Activated naive CD4-positive, alpha-beta T cell treated with anti-CD3 and anti-CD28 coated beads for 36 hours (primary cell): ENCODE data around the gene PRKCG. TPM values are rescaled to one million over a fixed set of nuclear protein-coding genes. Genes with fewer than 3 reads are reported as not detected.
"Not testable (repeated sequence)": the region's sequence is repeated elsewhere in the genome, so short reads cannot be mapped to it uniquely, and the experiment has no call there.

Experiments used
- CTCF ChIA-PET: fragments of 350-600 bp; sonication (Branson Sonifier 250); formaldehyde crosslinking; loops from one replicate; lab custom pipeline; 2021; ENCODE audit warnings: antibody characterized with exemption; lab: Charles Lee
- DNase-seq: peaks from one replicate; pipeline ENCODE4 v3.0.0-alpha.2; 2020
- H3K27ac Mint-ChIP-seq: one replicate; pipeline ENCODE4 v1.8.0; 2021; ENCODE audit warnings: mild to moderate bottlenecking, mixed read lengths
- H3K27me3 Mint-ChIP-seq: one replicate; pipeline ENCODE4 v1.8.0; 2021; ENCODE audit warnings: low read depth, mixed read lengths
- H3K36me3 Mint-ChIP-seq: one replicate; pipeline ENCODE4 v1.8.0; 2021; ENCODE audit warnings: low read depth, mixed read lengths
- H3K4me1 Mint-ChIP-seq: one replicate; pipeline ENCODE4 v1.8.0; 2021; ENCODE audit warnings: low read depth, mixed read lengths
- H3K4me3 Mint-ChIP-seq: one replicate; pipeline ENCODE4 v1.8.0; 2021; ENCODE audit warnings: mild to moderate bottlenecking, moderate library complexity, mixed read lengths
- H3K9me3 Mint-ChIP-seq: one replicate; pipeline ENCODE4 v1.8.0; 2021; ENCODE audit warnings: mixed read lengths
- intact Hi-C: fragments of 100-400 bp; cut with micrococcal nuclease; formaldehyde crosslinking; loops from one replicate; pipeline ENCODE4 v1.15.1; 2023
- total RNA-seq, 2 experiments: library from RNA; stranded (reverse); gene quantifications; one replicate each; pipeline ENCODE4 v1.2.3, GENCODE V29; 2021

Gene PRKCG
- total RNA-seq, 2 experiments from 2014 or later: not detected

DNA sequence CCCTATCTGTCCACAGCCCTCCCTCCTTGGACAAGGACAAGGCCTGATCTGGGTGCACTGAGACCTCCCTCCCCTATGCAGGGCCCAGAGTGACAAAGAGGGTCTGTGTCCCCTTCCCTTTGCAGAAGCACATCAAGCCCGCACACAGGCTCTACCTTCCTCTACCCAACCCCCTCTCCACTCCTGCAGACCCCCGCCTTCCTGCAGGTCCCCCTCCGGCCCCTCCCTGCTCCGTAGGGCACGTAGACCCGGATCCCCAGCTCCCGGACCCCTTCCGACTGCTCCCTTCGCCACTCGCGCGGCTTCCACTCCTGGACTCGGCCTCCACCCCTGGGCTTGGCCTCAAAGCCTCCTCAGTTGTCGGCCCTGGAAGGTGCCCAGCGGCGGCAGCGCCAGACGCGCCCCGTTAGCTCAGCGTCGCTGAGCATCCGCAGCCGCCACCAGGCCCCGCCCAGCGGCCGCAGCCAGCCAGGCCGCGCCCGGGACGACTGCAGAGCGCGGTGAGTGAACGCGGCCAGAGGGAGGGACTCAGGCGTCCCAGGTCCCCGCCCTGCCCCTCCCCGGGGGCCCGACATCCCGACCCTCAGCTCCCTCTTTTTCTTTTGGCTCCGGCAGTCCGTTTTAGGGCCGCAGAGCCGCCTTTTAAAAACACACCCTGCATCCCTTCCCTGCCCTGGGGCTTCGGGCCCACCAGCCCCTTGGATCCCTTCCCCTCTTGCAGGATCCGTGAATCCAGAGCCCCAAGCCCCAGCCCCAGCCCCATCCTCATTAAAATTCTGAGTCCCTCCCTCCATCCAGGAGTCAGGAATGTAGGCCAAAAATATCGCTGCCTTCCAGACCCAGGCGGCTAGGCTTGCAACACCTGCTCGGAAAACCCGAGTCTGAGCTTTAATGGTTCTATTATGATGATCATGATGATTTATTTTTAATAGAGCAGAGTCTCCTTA lies 15.8 kb upstream of the PRKCG start:
- Mint-ChIP-seq H3K4me3 (peak overlapping the region; percentile 88), H3K27ac (no peak overlapping the region), H3K4me1 (peaks cover 31% of the 10 kb centered on the region), H3K36me3 (no peaks in the 10 kb centered on the region), H3K27me3 (no peaks in the 10 kb centered on the region), H3K9me3 (no peaks in the 10 kb centered on the region)
- intact Hi-C loops: loop anchor here (2.0 to 10.0 kb wide), 8 partner anchors 15 to 671 kb away; partner anchors contain the start of genes LAIR1, NDUFA3, OSCAR and TSEN34
- CTCF ChIA-PET: interaction anchor here (0.6 to 2.6 kb wide), 4 partner anchors 13 to 164 kb away, joined by 3 to 10 read pairs (median 4); partner anchors contain the start of gene PRKCG
- DNase-seq: peak; percentile 56

DNA sequence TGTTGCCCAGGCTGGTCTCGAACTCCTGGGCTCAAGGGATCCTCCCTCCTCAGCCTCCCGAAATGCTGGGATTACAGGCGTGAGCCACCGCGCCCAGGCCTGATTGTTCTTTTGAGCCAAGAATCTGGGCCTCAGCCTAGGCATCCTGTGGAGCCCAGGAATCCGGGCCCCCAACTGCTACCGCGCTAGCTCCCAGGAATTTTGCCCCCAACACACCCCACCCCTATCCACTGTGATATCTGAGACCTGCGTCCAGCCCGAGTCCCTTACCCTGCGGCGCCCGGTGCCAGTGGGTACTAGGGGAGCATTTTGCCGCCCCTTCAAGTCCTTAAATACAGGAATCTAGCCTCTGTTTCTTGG lies 15.2 kb upstream of the PRKCG start:
- Mint-ChIP-seq H3K9me3 (no peaks in the 10 kb centered on the region), H3K4me1 (peaks cover 36% of the 10 kb centered on the region), H3K27ac (peak overlapping the region; percentile 82), H3K36me3 (no peaks in the 10 kb centered on the region), H3K27me3 (no peaks in the 10 kb centered on the region), H3K4me3 (peak overlapping the region; percentile 88)
- no peak for DNase-seq
- CTCF ChIA-PET: interaction anchor here (0.9 to 2.6 kb wide), 3 partner anchors 10 to 163 kb away, joined by 3 to 10 read pairs (median 4); partner anchors contain the start of gene PRKCG
- intact Hi-C loops: loop anchor here (1.0 to 10.0 kb wide), 10 partner anchors 14 to 672 kb away; partner anchors contain the start of genes CNOT3, LAIR1, NDUFA3 and OSCAR

DNA sequence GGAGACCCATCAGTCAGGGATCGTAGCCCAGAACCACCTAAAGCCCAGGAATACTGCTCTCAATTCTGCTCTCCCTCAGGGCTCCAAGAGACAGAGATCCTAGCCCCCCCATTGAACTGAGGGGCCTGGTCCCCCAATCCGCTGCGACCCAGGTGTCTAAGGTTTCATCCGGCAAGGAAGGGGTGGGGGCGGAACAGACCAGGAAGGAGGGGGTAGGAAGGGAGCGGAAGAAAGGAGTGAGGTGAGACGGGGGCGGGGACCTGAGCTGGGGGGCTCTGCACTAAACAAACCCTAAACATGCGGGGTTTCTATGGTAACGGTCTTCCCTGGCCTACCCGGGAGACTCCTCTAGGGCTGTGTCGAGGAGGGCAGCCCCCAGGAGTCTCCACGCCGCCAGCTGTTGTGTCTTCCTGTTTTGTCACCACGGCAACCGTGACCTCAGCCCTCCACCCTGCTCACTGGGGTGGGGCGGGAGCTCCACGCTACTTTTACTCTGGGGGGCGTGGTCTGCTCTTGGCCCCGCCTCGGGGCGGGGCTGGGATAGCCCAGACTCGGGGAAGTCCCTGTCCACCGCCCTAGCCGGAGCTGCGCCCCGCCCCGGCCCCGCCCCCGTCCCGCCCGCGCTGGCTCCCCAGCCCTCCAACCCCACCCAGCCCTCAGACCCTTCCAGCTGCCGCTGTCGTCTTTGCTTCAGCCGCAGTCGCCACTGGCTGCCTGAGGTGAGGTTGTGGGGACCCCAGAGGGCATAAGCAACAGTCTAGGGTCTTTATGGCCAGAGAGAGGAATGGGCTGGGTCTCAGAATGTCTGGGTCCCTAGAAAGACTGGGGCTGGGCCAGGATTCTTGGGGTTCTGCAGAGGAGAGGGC lies 14.5 kb upstream of the PRKCG start, which contains the start of gene MYADM:
Gene MYADM (plus strand): TSS at position 659 of the 866 bp plus-strand sequence. CDS start 5,647 bp downstream, outside the sequence.
- Mint-ChIP-seq H3K4me1 (peaks cover 36% of the 10 kb centered on the region), H3K4me3 (peak within 1 kb of the TSS; percentile 88), H3K27me3 (no peaks in the 10 kb centered on the region), H3K27ac (peak within 1 kb of the TSS; percentile 82), H3K36me3 (no peaks in the 10 kb centered on the region), H3K9me3 (no peaks in the 10 kb centered on the region)
- DNase-seq: peak; percentile 99
- CTCF ChIA-PET: interaction anchor here (0.6 to 2.6 kb wide), 4 partner anchors 10 to 291 kb away, joined by 3 to 10 read pairs (median 4); partner anchors contain the start of gene PRKCG
- intact Hi-C loops: loop anchor here (1.0 to 10.0 kb wide), 10 partner anchors 13 to 673 kb away; partner anchors contain the start of genes CNOT3, LAIR1, NDUFA3 and OSCAR

DNA sequence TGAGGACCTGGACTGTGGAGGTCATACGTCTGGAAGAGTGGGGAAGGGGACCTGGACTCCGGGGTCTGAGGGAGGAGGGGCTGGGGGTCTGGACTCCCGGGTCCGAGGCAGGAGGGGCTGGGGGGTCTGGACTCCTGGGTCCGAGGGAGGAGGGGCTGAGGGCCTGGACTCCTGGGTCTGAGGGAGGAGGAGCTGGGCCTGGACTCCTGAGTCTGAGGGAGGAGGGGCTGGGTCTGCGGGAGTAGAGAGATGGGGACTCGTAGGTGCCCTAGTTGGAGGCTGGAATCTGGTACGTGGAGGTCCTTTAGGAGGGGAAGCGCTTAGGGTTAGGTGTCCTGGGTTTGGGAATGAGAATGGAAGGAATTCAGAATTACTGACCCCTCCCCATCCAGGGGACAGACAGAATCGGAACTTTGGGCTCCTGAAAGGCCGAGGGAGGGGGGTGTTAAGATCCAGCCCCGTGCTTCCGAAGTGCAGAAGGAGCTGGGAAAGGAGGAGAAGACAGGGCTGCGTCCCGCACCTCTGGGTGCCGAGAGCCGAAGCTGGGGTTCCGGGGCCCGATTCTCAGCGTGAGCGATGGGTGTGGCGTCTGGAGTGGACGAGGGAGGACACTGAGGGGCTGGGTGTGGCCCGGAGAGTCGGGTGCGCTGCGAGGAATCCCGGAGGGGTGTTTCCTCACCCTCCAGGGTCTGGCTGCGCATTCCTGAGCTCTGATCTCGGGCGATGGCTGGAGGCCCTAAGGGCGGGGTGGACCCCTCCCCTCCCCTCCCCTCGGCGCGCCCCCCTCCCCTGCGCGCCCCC lies 13.7 kb upstream of the PRKCG start:
- Mint-ChIP-seq H3K4me1 (peaks cover 42% of the 10 kb centered on the region), H3K9me3 (no peaks in the 10 kb centered on the region), H3K4me3 (peak overlapping the region; percentile 88), H3K36me3 (peaks cover 1% of the 10 kb centered on the region), H3K27me3 (no peaks in the 10 kb centered on the region), H3K27ac (peak overlapping the region; percentile 71)
- DNase-seq: peak; percentile 37
- CTCF ChIA-PET: interaction anchor here (0.5 to 2.6 kb wide), 3 partner anchors 9 to 340 kb away, joined by 4 to 10 read pairs (median 4); partner anchors contain the start of gene PRKCG
- intact Hi-C loops: loop anchor here (5.0 to 10.0 kb wide), 5 partner anchors 234 to 673 kb away; partner anchors contain the start of genes LAIR1, NDUFA3, OSCAR and ZNF665

DNA sequence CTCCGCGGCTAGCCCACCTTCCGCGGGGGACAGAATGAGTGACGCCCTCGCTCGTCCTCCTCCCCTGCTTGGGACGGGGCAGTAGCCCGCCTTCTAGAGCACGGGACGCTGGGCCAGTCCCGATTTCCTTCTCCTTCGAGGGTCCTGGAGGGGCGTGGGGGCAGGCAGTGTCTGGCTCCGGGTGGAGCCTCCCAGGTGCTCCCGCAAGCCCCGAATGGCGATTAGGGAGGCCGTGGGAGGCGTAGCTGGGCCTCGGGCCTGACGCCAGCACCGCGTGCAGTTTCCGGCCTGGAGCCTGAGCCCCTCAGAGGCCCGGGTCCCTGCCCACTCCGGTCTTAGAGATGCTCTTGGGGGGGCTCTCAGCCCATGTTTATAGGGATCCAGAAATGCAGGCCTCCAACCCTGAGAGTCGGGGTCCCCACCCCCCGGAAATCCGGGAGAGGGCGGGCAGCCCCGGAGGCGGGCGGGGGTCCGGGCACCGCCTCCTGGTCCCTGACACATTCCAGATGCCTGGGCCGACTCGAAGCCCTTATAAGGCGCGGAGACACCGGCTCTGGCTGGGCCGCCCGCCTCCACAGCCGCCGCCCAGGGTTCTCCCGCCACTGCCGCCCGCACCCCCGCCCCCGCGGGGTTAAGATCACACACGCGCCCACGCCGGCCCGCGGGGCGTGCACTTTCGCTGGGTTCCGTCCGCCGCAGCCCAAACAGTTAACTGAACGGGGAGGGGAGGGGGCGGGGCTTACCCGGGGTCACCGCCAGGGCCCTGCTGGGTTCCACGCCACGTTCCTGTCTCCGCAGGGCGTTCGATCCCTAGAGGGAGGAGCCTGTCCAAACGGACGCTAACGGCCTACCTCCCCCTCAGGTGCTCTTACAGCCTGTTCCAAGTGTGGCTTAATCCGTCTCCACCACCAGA lies 12.8 kb upstream of the PRKCG start:
- CTCF ChIA-PET: interaction anchor here (0.5 kb wide), 1 partner anchor 339 kb away, joined by 4 read pairs; no protein-coding TSS in a partner anchor
- intact Hi-C loops: loop anchor here (1.0 to 10.0 kb wide), 6 partner anchors 8 to 674 kb away; partner anchors contain the start of genes LAIR1, NDUFA3, OSCAR and ZNF665
- Mint-ChIP-seq H3K36me3 (peaks cover 8% of the 10 kb centered on the region), H3K27me3 (no peaks in the 10 kb centered on the region), H3K9me3 (no peaks in the 10 kb centered on the region), H3K4me1 (peaks cover 51% of the 10 kb centered on the region), H3K4me3 (peak overlapping the region; percentile 76), H3K27ac (peak overlapping the region; percentile 69)
- peak; percentile 82 for DNase-seq

DNA sequence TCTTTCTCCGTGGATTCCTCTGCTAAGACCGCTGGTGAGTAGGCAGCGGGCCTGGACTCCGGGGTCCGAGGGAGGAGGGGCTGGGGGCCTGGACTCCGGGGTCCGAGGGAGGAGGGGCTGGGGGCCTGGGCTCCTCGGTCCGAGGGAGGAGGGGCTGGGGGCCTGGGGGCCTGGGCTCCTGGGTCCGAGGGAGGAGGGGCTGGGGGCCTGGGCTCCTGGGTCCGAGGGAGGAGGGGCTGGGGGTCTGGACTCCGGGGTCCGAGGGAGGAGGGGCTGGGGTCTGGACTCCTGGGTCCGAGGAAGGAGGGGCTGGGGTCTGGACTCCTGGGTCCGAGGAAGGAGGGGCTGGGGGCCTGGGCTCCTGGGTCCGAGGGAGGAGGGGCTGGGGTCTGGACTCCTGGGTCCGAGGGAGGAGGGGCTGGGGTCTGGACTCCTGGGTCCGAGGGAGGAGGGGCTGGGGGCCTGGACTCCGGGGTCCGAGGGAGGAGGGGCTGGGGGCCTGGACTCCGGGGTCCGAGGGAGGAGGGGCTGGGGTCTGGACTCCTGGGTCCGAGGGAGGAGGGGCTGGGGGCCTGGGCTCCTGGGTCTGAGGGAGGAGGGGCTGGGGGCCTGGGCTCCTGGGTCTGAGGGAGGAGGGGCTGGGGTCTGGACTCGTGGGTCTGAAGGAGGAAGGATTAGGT lies 12.1 kb upstream of the PRKCG start:
- H3K4me3 Mint-ChIP-seq: peak overlapping the region; percentile 76
- DNase-seq, H3K9me3 Mint-ChIP-seq, H3K27me3 Mint-ChIP-seq: not testable (repeated sequence)
- CTCF ChIA-PET: interaction anchor here (1.3 kb wide), 1 partner anchor 12 kb away, joined by 3 read pairs; the partner anchor contains the start of gene PRKCG
- peaks cover 59% of the 10 kb centered on the region for H3K4me1 Mint-ChIP-seq
- H3K27ac Mint-ChIP-seq: peak overlapping the region; percentile 69
- peaks cover 13% of the 10 kb centered on the region for H3K36me3 Mint-ChIP-seq
- intact Hi-C loops: loop anchor here (1.0 to 10.0 kb wide), 6 partner anchors 7 to 675 kb away; partner anchors contain the start of genes LAIR1, NDUFA3, OSCAR and ZNF665

DNA sequence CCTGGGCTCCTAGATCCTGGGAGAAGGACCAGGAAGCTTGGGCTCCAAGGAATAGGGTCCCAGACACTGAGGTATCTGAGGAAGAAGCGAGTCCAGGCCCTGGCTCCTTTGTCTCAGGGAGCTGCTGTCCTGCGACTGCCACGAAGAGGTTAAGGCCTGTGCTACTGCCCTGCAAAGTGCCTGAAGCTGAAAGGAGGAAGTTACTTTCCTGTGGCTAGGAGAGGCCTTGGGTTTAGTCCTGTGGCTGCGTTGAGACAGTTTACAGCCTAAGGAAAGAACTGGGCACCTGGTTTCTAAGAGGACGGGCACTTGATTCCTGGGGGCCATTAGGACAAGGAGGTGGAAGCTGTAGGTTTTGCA lies 11.5 kb upstream of the PRKCG start:
- H3K27ac Mint-ChIP-seq: peak overlapping the region; percentile 65

DNA sequence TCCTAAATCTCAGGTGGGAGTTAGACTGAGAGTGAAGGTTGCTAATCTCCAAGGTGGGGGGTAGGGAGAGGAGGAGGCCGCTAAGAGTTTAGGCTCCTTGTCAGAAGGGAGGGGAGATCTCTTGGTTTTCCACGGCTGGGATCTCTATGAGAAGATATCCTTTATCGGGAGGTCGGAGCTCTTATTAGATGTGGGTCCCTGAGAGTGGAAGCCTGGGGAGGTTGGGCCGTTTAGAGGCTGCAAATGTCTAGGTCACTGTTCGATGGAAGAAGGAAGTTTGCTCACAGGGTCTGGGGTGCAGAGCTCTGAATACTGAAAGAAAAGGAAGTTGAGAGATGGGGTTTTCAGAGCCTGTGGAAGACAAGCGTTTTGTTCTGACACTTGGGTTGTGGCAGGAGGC lies 10.5 kb upstream of the PRKCG start:
- H3K27ac Mint-ChIP-seq: peak overlapping the region; percentile 43
- CTCF ChIA-PET: interaction anchor here (0.8 to 0.9 kb wide), 2 partner anchors 18 to 28 kb away, joined by 4 to 5 read pairs; no protein-coding TSS in a partner anchor
- H3K27me3 Mint-ChIP-seq: no peaks in the 10 kb centered on the region
- intact Hi-C loops: no loop called here
- peaks cover 63% of the 10 kb centered on the region for H3K4me1 Mint-ChIP-seq
- H3K36me3 Mint-ChIP-seq: peaks cover 13% of the 10 kb centered on the region
- no peaks in the 10 kb centered on the region for H3K9me3 Mint-ChIP-seq
- H3K4me3 Mint-ChIP-seq: no peak overlapping the region
- no peak for DNase-seq

More for the DNA sequence above, 11.5 kb upstream of the PRKCG start:
- intact Hi-C loops: no loop called here
- Mint-ChIP-seq H3K4me3 (peak overlapping the region; percentile 56), H3K36me3 (peaks cover 13% of the 10 kb centered on the region), H3K27me3 (no peaks in the 10 kb centered on the region), H3K4me1 (peaks cover 62% of the 10 kb centered on the region), H3K9me3 (no peaks in the 10 kb centered on the region)
- CTCF ChIA-PET: interaction anchor here (1.3 kb wide), 1 partner anchor 11 kb away, joined by 3 read pairs; the partner anchor contains the start of gene PRKCG
- no peak for DNase-seq

DNA sequence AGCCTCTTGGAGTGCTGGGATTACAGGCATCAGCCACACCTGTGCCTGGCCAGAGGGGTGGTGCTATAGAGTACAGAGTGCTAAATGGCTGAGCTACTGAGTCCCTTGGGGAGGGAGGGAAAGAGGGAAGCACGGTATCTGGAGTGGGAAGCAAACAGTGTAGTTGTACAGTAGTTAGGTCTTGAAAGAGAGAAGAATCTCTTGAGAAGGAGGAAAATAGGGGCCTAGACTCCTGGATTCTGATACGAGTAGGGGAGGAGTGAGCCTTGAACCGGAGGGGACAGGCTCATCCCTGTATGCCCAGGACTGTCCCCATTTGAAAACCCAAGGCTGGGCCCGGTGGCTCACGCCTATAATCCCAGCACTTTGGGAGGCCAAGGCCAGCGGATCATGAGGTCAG lies 9.2 kb upstream of the PRKCG start:
- no peaks in the 10 kb centered on the region for H3K27me3 Mint-ChIP-seq
- peak overlapping the region; percentile 37 for H3K27ac Mint-ChIP-seq
- CTCF ChIA-PET: no interaction called here
- peaks cover 67% of the 10 kb centered on the region for H3K4me1 Mint-ChIP-seq
- H3K4me3 Mint-ChIP-seq: no peak overlapping the region
- DNase-seq: no peak
- intact Hi-C loops: no loop called here
- peaks cover 13% of the 10 kb centered on the region for H3K36me3 Mint-ChIP-seq
- H3K9me3 Mint-ChIP-seq: no peaks in the 10 kb centered on the region
